ENCODE measurements around the gene PRR14. TPM values are rescaled to one million over a fixed set of nuclear protein-coding genes. Genes with fewer than 3 reads are reported as not detected.

Gene PRR14
- total and polyA plus RNA-seq, 10 of the 15 experiments (the other 5 are each of a cell fraction or from before 2014, with no cell fraction given): 2.5 to 66.8 (median 19.2) TPM

GRCh38 chr16:30667361-30667905 is 16.7 kb downstream of the PRR14 start:
- Histone ChIP-seq H3K4me2 (ENCODE audit: control insufficient read depth, insufficient read depth) (no peak overlapping the region), H3K79me2 (ENCODE audit: control insufficient read depth, insufficient read depth, low read length) (peaks cover 16% of the 10 kb centered on the region), H3K27ac (ENCODE audit: control insufficient read depth, insufficient read depth) (no peak overlapping the region), H3K36me3 (ENCODE audit: control insufficient read depth in 2 of 2, insufficient read depth in 2 of 2, low read length in 1 of 2) (peaks cover 26 to 34% of the 10 kb centered on the region in 2 experiments), H2AFZ (ENCODE audit: control insufficient read depth, low read depth, low read length) (no peak overlapping the region), H3K4me3 (no peak overlapping the region), H3K4me1 (ENCODE audit: control insufficient read depth, insufficient read depth, low read length) (peaks cover 3% of the 10 kb centered on the region; the same call in 1 of the 2 replicates), H3K9me3 (replicated peaks; ENCODE audit: control insufficient read depth, insufficient read depth, low read length) (no peaks in the 10 kb centered on the region), H3K9ac (ENCODE audit: control insufficient read depth, insufficient read depth, low read length) (no peak overlapping the region), H3K27me3 (replicated peaks in 1 of 2; ENCODE audit: control insufficient read depth in 2 of 2, insufficient read depth in 2 of 2, low read length in 1 of 2) (no peaks in the 10 kb centered on the region), H4K20me1 (ENCODE audit: control insufficient read depth, insufficient read depth) (no peaks in the 10 kb centered on the region)
- WGBS (ENCODE audit: insufficient coverage, insufficient replicate concordance, low lambda C conversion rate, missing lambda C conversion rate): 92% methylated on average over 11 of the region's 11 CpGs
- TF ChIP-seq YY1 (IDR thresholded peaks at IDR 0.05; ENCODE audit: low read depth, low read length): no peak
- TF ChIP-seq FOS (IDR thresholded peaks at IDR 0.05; ENCODE audit: borderline replicate concordance, extremely low read depth, insufficient read length): no peak
- no peak for TF ChIP-seq SRF (IDR thresholded peaks at IDR 0.05; ENCODE audit: low read depth in 2 of 2, low read length in 2 of 2)
- TF ChIP-seq BRCA1 (IDR thresholded peaks at IDR 0.05; ENCODE audit: low read depth, low read length): no peak
- TF ChIP-seq CTCF (IDR thresholded peaks at IDR 0.05 in 2 of 3, conservative IDR thresholded peaks at IDR 0.05 in 1 of 3; ENCODE audit: control insufficient read depth in 2 of 3, extremely low read depth in 1 of 3, insufficient read depth in 1 of 3, low read depth in 3 of 3, low read length in 3 of 3): no peak
- no peak for TF ChIP-seq EED (IDR thresholded peaks at IDR 0.05; ENCODE audit: low read depth)
- no peak for TF ChIP-seq TCF3 (IDR thresholded peaks at IDR 0.05; ENCODE audit: borderline replicate concordance, insufficient read depth, low read depth, low read length)
- TF ChIP-seq EP300 (IDR thresholded peaks at IDR 0.05; ENCODE audit: borderline replicate concordance in 1 of 2, control insufficient read depth in 1 of 2, low read depth in 2 of 2, low read length in 2 of 2): no peak
- no peak for TF ChIP-seq IKZF2 (IDR thresholded peaks at IDR 0.05)
- TF ChIP-seq YBX1 (IDR thresholded peaks at IDR 0.05): no peak
- TF ChIP-seq CBX5 (IDR thresholded peaks at IDR 0.05; ENCODE audit: low read depth): no peak
- POLR2A ChIA-PET: interaction anchor here (1.3 kb wide), 1 partner anchor 9 kb away, joined by 3 read pairs; the partner anchor contains the start of gene FBRS
- ATAC-seq: no peak
- intact Hi-C loops (cut with micrococcal nuclease; ENCODE audit: unreplicated experiment): no loop called here
- in situ Hi-C loops (cut with MboI): loop anchor here (25.0 kb wide), 1 partner anchor 1220 kb away; no protein-coding TSS in a partner anchor
- no TSS peak for BruUV-seq (replicated peaks)
- CTCF ChIA-PET: interaction anchor here (1.2 kb wide), 1 partner anchor 26 kb away, joined by 3 read pairs; no protein-coding TSS in a partner anchor
- RAD21 ChIA-PET (ENCODE audit: unreplicated experiment): no interaction called here
- SMC1A ChIA-PET (ENCODE audit: uncharacterized antibody, unreplicated experiment): no interaction called here
- FAIRE-seq: no peak
- DNase-seq (ENCODE audit: low read depth, low spot score): no peak
